Measurements from ENCODE around the gene ZGRF1.

Gene ZGRF1

GRCh38 chr4:112648263-112649054 lies 11.8 kb upstream of the ZGRF1 start:
- no peaks in the 10 kb centered on the region for H3K79me2 ChIP-seq (ENCODE audit: insufficient read depth, low read length)
- no peak overlapping the region for H3K4me3 ChIP-seq (ENCODE audit: low read depth in 1 of 2, low read length in 2 of 2)
- no peak for ATAC-seq (ENCODE audit: insufficient read depth, low read depth)
- no peak overlapping the region for H3K27ac ChIP-seq (ENCODE audit: low read length)
- H3K9ac ChIP-seq (ENCODE audit: low read depth, low read length), result no peak overlapping the region
- H3K36me3 ChIP-seq (ENCODE audit: insufficient read depth, low read length), result peaks cover 67% of the 10 kb centered on the region
- no peaks in the 10 kb centered on the region for H3K9me3 ChIP-seq (ENCODE audit: insufficient read depth, low read length, severe bottlenecking)
- H3K4me1 ChIP-seq (ENCODE audit: insufficient read depth, low read length), result no peaks in the 10 kb centered on the region
- H4K20me1 ChIP-seq (ENCODE audit: insufficient read depth, low read length), result no peaks in the 10 kb centered on the region
- H3K4me2 ChIP-seq (ENCODE audit: insufficient read depth, low read length), result no peak overlapping the region
- no peaks in the 10 kb centered on the region for H3K27me3 ChIP-seq (ENCODE audit: insufficient read depth, low read length, poor library complexity)
- DNase-seq, result no peak
- no peak for TF ChIP-seq EZH2 (IDR thresholded peaks at IDR 0.05; ENCODE audit: borderline replicate concordance, low read depth, low read length, severe bottlenecking)
- TF ChIP-seq, protein P1, sequence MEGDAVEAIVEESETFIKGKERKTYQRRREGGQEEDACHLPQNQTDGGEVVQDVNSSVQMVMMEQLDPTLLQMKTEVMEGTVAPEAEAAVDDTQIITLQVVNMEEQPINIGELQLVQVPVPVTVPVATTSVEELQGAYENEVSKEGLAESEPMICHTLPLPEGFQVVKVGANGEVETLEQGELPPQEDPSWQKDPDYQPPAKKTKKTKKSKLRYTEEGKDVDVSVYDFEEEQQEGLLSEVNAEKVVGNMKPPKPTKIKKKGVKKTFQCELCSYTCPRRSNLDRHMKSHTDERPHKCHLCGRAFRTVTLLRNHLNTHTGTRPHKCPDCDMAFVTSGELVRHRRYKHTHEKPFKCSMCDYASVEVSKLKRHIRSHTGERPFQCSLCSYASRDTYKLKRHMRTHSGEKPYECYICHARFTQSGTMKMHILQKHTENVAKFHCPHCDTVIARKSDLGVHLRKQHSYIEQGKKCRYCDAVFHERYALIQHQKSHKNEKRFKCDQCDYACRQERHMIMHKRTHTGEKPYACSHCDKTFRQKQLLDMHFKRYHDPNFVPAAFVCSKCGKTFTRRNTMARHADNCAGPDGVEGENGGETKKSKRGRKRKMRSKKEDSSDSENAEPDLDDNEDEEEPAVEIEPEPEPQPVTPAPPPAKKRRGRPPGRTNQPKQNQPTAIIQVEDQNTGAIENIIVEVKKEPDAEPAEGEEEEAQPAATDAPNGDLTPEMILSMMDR (IDR thresholded peaks at IDR 0.05; ENCODE audit: borderline replicate concordance, extremely low read depth, low read length, poor library complexity, severe bottlenecking), result no peak
- no peak overlapping the region for H2AFZ ChIP-seq (ENCODE audit: low read depth, low read length)

DNA sequence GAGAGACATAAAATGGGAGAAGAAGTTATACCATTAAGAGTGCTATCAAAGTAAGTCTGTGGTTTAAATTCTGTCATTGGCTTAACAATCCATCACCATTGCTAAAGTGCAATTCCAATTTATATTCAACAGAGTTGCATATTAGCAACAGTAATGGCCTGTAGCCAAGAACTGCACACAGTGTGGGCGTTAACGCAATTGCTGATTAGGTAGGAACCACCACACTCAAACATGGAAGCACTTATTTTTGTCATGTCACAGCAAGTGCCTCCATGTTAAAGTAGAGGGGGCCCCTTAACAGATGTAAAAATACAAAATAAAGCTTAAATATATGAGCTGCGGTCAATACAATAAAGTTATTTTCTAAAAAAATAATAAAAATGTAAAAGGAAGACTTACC lies 11.1 kb upstream of the ZGRF1 start:
- Histone ChIP-seq H3K27me3 (ENCODE audit: insufficient read depth, low read length, poor library complexity) (no peaks in the 10 kb centered on the region), H3K27ac (ENCODE audit: low read length) (no peak overlapping the region), H3K9ac (ENCODE audit: low read depth, low read length) (no peak overlapping the region), H3K36me3 (ENCODE audit: insufficient read depth, low read length) (peaks cover 61% of the 10 kb centered on the region), H3K9me3 (ENCODE audit: insufficient read depth, low read length, severe bottlenecking) (no peaks in the 10 kb centered on the region), H2AFZ (ENCODE audit: low read depth, low read length) (no peak overlapping the region), H3K4me1 (ENCODE audit: insufficient read depth, low read length) (no peaks in the 10 kb centered on the region), H3K79me2 (ENCODE audit: insufficient read depth, low read length) (peaks cover 4% of the 10 kb centered on the region; the same call in 1 of the 2 replicates), H3K4me3 (ENCODE audit: low read depth in 1 of 2, low read length in 2 of 2) (no peak overlapping the region), H3K4me2 (ENCODE audit: insufficient read depth, low read length) (no peak overlapping the region), H4K20me1 (ENCODE audit: insufficient read depth, low read length) (peaks cover 5% of the 10 kb centered on the region; the same call in 1 of the 2 replicates)
- DNase-seq (no peak), ATAC-seq (ENCODE audit: insufficient read depth, low read depth) (no peak)
- TF ChIP-seq, protein P1 (IDR thresholded peaks at IDR 0.05; ENCODE audit: borderline replicate concordance, extremely low read depth, low read length, poor library complexity, severe bottlenecking), result no peak
- no peak for TF ChIP-seq EZH2 (IDR thresholded peaks at IDR 0.05; ENCODE audit: borderline replicate concordance, low read depth, low read length, severe bottlenecking)

GRCh38 chr4:112646632-112647537 lies 10.2 kb upstream of the ZGRF1 start:
- Histone ChIP-seq H3K4me1 (ENCODE audit: insufficient read depth, low read length) (no peaks in the 10 kb centered on the region), H4K20me1 (ENCODE audit: insufficient read depth, low read length) (peaks cover 9% of the 10 kb centered on the region; the same call in 1 of the 2 replicates), H3K36me3 (ENCODE audit: insufficient read depth, low read length) (peaks cover 55% of the 10 kb centered on the region), H3K27me3 (ENCODE audit: insufficient read depth, low read length, poor library complexity) (no peaks in the 10 kb centered on the region), H3K9me3 (ENCODE audit: insufficient read depth, low read length, severe bottlenecking) (no peaks in the 10 kb centered on the region), H3K27ac (ENCODE audit: low read length) (no peak overlapping the region), H3K79me2 (ENCODE audit: insufficient read depth, low read length) (peaks cover 13% of the 10 kb centered on the region), H3K4me2 (ENCODE audit: insufficient read depth, low read length) (no peak overlapping the region), H2AFZ (ENCODE audit: low read depth, low read length) (no peak overlapping the region), H3K9ac (ENCODE audit: low read depth, low read length) (no peak overlapping the region), H3K4me3 (ENCODE audit: low read depth in 1 of 2, low read length in 2 of 2) (no peak overlapping the region)
- ATAC-seq (ENCODE audit: insufficient read depth, low read depth) (no peak), DNase-seq (no peak)
- TF ChIP-seq EZH2 (IDR thresholded peaks at IDR 0.05; ENCODE audit: borderline replicate concordance, low read depth, low read length, severe bottlenecking), result no peak
- TF ChIP-seq, protein P1 (IDR thresholded peaks at IDR 0.05; ENCODE audit: borderline replicate concordance, extremely low read depth, low read length, poor library complexity, severe bottlenecking), result no peak

Data from DND-41 (cell line).